K562 treated with DMSO at 1 percent for 24 hours (cell line): ENCODE results near the gene UNCX. TPM values are rescaled to one million over a fixed set of nuclear protein-coding genes. Genes with fewer than 3 reads are reported as not detected.

Source experiments
- total RNA-seq: library from RNA; unstranded; fragments of 300-600 nt; gene quantifications from 2 replicates; pipeline ENCODE4 v1.2.3, GENCODE V29; 2022; ENCODE audit warnings: low read depth; ENCODE audit not compliant: insufficient read depth

Gene UNCX
- not detected in 2 replicates for total RNA-seq

DNA sequence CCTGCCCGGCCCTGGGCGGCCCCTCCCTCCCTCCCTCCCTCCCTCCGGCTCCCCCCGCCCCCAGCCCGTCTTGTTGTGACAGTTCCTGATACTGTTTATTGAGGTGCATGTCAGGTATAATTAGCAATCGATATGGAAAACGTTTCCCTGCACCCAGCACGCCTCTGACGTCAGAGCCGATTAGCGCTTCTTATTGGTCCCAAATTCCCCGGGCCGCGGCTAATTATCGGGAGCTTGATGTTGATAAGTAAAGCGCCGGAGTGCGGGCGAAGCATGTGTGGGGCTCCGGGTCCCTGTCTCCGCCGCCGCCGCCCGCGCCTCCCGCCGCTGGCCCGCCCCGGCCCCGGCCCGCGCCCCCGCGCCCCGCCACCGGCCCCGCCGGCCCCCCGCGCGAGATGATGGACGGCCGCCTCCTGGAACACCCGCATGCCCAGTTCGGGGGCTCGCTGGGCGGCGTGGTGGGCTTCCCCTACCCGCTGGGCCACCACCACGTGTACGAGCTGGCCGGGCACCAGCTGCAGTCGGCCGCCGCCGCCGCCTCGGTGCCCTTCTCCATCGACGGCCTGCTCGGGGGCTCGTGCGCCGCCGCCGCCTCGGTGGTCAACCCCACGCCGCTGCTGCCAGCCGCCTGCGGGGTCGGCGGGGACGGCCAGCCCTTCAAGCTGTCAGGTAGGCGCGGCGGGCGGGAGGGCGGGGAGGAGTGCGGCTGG is at the start of gene UNCX:
UNCX (plus strand) TSS at position 250 of the 710 bp plus-strand sequence; CDS start at position 396, 146 bp downstream.

Other genes starting within 250 kb of the UNCX start
- not detected in 2 replicates for gene CYP2W1, start 249.7 kb upstream of the UNCX start, total RNA-seq
- gene GPR146, start 188.3 kb upstream of the UNCX start, total RNA-seq: 5.2 and 9.3 TPM in 2 replicates
- 0.66 and 0.67 TPM in 2 replicates for gene GPER1, start 144.8 kb upstream of the UNCX start, total RNA-seq
- gene ZFAND2A, start 72.7 kb upstream of the UNCX start, total RNA-seq: 20.1 and 28.7 TPM in 2 replicates
- 44.5 and 46.9 TPM in 2 replicates for gene MICALL2, start 226.6 kb downstream of the UNCX start, total RNA-seq